K562 (cell line): ENCODE data around the gene NOP14.

Experiments used
- HDAC2 ChIP-seq: fragments of 450-650 bp; IDR thresholded peaks from 2 replicates; pipeline ENCODE4 v1.6.1; 2016; ENCODE audit warnings: mild to moderate bottlenecking
- POLR2A ChIP-seq: fragments of 450-650 bp; conservative IDR thresholded peaks from 2 replicates; pipeline ENCODE4 v1.6.1; 2016
- SRSF3 ChIP-seq: fragments of 200-400 bp; formaldehyde crosslinking; IDR thresholded peaks from 2 replicates; pipeline ENCODE4 v1.6.1; 2016; ENCODE audit warnings: mild to moderate bottlenecking, low read length, moderate library complexity; ENCODE audit not compliant: insufficient read depth
- TOE1 ChIP-seq, 2 experiments: fragments of 450-650 bp in 1 of 2; sonication (generic) in 1 of 2; formaldehyde crosslinking in 1 of 2; IDR thresholded peaks; 2 replicates each; pipeline versions ENCODE4 v1.7.1 to v1.8.0; 2016 to 2022; ENCODE audit warnings: borderline replicate concordance in 2 of 2, mild to moderate bottlenecking in 2 of 2, antibody characterized with exemption in 1 of 2, inconsistent platforms in 1 of 2, low read depth in 1 of 2, missing genetic modification reagents in 1 of 2, moderate library complexity in 1 of 2
- ZFP36 ChIP-seq: fragments of 150-350 bp; IDR thresholded peaks from 2 replicates; pipeline ENCODE4 v1.6.1; 2018; ENCODE audit warnings: low read length, low read depth; ENCODE audit not compliant: partially characterized antibody
- TF ChIP-seq, protein P1 (sequence below): fragments of 250-450 bp; sonication (Bioruptor Pico); IDR thresholded peaks from 2 replicates; pipeline ENCODE4 v1.8.0; 2022; ENCODE audit warnings: inconsistent platforms, mild to moderate bottlenecking, moderate library complexity, borderline replicate concordance
- TF ChIP-seq, protein P2 (sequence below), 3 experiments: IDR thresholded peaks in 2 of 3; conservative IDR thresholded peaks in 1 of 3; 2 replicates each; pipeline ENCODE4 v1.5.1; 2011 to 2012; ENCODE audit warnings: low read length in 3 of 3, mild to moderate bottlenecking in 3 of 3, control low read depth in 2 of 3, improper control_type of control experiment in 1 of 3, inconsistent platforms in 1 of 3, low read depth in 1 of 3, mixed read lengths in 1 of 3, moderate library complexity in 1 of 3; ENCODE audit not compliant: insufficient read depth in 2 of 3

DNA sequence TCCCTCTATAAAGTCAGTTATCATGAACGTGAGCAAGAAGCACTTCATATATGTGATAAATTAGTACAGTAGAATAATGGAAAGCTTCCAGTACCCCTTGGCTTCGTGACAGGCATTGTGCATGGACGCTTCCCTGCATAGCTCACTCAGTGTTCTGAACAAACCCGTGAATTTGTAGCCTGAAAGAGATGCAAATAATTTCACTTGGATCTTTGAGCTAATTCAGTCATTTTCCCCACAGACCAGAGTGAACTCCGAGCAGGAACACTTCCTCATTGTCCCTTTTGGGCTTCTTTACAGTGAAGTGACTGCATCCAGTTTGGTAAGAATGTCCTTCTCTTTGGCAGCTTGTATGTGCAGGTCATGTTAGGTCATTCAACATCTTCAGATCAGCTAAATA lies 69.4 kb downstream of the NOP14 start:
- TF ChIP-seq HDAC2: no peak
- no peak for TF ChIP-seq TOE1 (IDR thresholded peaks at IDR 0.05; ENCODE audit: borderline replicate concordance)
- TF ChIP-seq TOE1 (CRISPR knock-in tag; IDR thresholded peaks at IDR 0.05; ENCODE audit: borderline replicate concordance, low read depth): no peak
- TF ChIP-seq, protein P1, sequence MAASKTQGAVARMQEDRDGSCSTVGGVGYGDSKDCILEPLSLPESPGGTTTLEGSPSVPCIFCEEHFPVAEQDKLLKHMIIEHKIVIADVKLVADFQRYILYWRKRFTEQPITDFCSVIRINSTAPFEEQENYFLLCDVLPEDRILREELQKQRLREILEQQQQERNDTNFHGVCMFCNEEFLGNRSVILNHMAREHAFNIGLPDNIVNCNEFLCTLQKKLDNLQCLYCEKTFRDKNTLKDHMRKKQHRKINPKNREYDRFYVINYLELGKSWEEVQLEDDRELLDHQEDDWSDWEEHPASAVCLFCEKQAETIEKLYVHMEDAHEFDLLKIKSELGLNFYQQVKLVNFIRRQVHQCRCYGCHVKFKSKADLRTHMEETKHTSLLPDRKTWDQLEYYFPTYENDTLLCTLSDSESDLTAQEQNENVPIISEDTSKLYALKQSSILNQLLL (CRISPR knock-in tag): no peak
- TF ChIP-seq ZFP36: no peak
- no peak for TF ChIP-seq POLR2A
- no peak for TF ChIP-seq SRSF3
- TF ChIP-seq, protein P2, sequence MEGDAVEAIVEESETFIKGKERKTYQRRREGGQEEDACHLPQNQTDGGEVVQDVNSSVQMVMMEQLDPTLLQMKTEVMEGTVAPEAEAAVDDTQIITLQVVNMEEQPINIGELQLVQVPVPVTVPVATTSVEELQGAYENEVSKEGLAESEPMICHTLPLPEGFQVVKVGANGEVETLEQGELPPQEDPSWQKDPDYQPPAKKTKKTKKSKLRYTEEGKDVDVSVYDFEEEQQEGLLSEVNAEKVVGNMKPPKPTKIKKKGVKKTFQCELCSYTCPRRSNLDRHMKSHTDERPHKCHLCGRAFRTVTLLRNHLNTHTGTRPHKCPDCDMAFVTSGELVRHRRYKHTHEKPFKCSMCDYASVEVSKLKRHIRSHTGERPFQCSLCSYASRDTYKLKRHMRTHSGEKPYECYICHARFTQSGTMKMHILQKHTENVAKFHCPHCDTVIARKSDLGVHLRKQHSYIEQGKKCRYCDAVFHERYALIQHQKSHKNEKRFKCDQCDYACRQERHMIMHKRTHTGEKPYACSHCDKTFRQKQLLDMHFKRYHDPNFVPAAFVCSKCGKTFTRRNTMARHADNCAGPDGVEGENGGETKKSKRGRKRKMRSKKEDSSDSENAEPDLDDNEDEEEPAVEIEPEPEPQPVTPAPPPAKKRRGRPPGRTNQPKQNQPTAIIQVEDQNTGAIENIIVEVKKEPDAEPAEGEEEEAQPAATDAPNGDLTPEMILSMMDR (IDR thresholded peaks at IDR 0.05 in 2 of 3, conservative IDR thresholded peaks at IDR 0.05 in 1 of 3; ENCODE audit: insufficient read depth in 2 of 3, low read depth in 1 of 3, low read length in 3 of 3): no peak
